IPS DF 6.9 (cell line): ENCODE results near the gene PKD1.

Experiments
- DNase-seq: peaks from one replicate; pipeline ENCODE4 v3.0.0-alpha.2; 2013; ENCODE audit warnings: low read depth, low spot score
- H3K27ac ChIP-seq: one replicate; pipeline ENCODE4 v1.5.1; 2013; ENCODE audit warnings: low read length, control low read depth
- H3K27me3 ChIP-seq: 2 replicates; pipeline ENCODE4 v1.6.1; 2013; ENCODE audit warnings: mild to moderate bottlenecking, low read length; ENCODE audit not compliant: control insufficient read depth, insufficient read depth
- H3K36me3 ChIP-seq: 2 replicates; pipeline ENCODE4 v1.6.1; 2013; ENCODE audit warnings: low read length; ENCODE audit not compliant: control insufficient read depth, insufficient read depth
- H3K4me1 ChIP-seq: 2 replicates; pipeline ENCODE4 v1.6.1; 2013; ENCODE audit warnings: low read length; ENCODE audit not compliant: control insufficient read depth, insufficient read depth
- H3K4me3 ChIP-seq: 2 replicates; pipeline ENCODE4 v1.5.1; 2013; ENCODE audit warnings: mild to moderate bottlenecking, low read length
- H3K9me3 ChIP-seq: 2 replicates; pipeline ENCODE4 v1.6.1; 2013; ENCODE audit warnings: low read length, inconsistent platforms; ENCODE audit not compliant: control insufficient read depth, insufficient read depth
- WGBS: extraction: QIAGEN DNeasy Blood & Tissue Kit; methylation state at CpG from one replicate; pipeline ENCODE4 v1.1.7; 2013; ENCODE audit warnings: mixed read lengths, missing lambda C conversion rate; ENCODE audit not compliant: insufficient read length, insufficient coverage; 5-methylcytosine and 5-hydroxymethylcytosine counted together

PKD1 gene

GRCh38 chr16:2087748-2088631, 47.7 kb downstream of the PKD1 start:
- H3K27ac ChIP-seq: no peak overlapping the region
- peaks cover 22% of the 10 kb centered on the region for H3K36me3 ChIP-seq

DNA sequence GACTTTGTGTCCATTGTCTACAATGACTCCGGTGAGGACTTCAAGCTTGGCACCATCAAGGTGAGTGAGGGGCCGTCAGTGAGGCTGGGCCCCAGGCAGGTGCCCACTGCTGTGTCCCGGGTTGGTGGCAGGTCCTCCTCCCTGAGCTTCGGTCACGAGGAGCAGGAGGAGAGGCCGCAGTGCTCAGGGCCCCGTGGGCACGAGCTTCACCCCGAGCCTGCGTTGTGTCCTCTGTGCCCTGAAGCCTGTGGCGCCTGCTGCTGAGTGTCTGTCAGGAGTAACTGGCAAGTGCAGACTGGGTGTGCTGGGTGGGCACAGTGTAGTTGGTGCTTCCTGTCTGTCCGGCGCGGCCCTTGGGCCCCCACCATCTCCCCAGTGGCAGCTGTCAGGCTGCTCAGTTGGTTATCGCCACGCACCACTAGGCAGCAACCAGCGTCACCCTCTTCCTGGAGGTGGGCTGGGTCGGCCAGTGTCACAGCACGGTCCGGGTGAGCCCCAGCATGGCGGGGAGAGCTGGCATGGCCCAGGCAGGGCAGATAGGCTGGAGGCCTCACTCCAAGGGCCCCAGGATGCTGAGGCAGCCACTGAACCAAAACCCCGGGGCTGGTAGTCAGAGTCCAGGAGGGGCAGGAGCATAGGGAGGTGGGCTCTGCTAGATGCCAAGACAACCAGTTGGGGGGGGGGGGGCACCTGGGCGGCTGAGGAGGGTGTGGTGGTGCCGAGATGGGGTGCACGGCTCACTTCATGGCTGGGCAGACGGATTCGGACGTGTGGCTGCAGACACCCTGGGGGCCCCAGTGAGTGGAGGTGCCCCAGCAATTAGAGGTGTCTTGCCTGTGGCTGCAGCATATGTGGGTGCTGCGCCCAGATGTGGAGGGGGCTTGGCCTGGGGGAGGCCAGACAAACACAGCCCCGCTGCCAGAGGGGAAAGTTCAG, 48.6 kb downstream of the PKD1 start:
- no CpG with 5 or more reads among the region's 30 CpGs for WGBS
- no peak overlapping the region for H3K27ac ChIP-seq

More at GRCh38 chr16:2087748-2088631, 47.7 kb downstream of the PKD1 start:
- WGBS: no CpG with 5 or more reads among the region's 41 CpGs
- Histone ChIP-seq H3K4me3 (no peak overlapping the region), H3K4me1 (peaks cover 6% of the 10 kb centered on the region), H3K9me3 (no peaks in the 10 kb centered on the region), H3K27me3 (no peaks in the 10 kb centered on the region)
- no peak for DNase-seq

GRCh38 chr16:2086106-2086742, 49.5 kb downstream of the PKD1 start:
- H3K27ac ChIP-seq: no peak overlapping the region
- no CpG with 5 or more reads among the region's 27 CpGs for WGBS
- H3K4me3 ChIP-seq: no peak overlapping the region
- H3K9me3 ChIP-seq: no peaks in the 10 kb centered on the region
- peaks cover 29% of the 10 kb centered on the region for H3K36me3 ChIP-seq
- H3K27me3 ChIP-seq: no peaks in the 10 kb centered on the region
- no peak for DNase-seq
- H3K4me1 ChIP-seq: peaks cover 4% of the 10 kb centered on the region; the same call in 1 of the 2 replicates

More for the DNA sequence above, 48.6 kb downstream of the PKD1 start:
- Histone ChIP-seq H3K36me3 (peaks cover 28% of the 10 kb centered on the region), H3K4me3 (no peak overlapping the region), H3K27me3 (no peaks in the 10 kb centered on the region), H3K4me1 (peaks cover 6% of the 10 kb centered on the region), H3K9me3 (no peaks in the 10 kb centered on the region)
- no peak for DNase-seq

DNA sequence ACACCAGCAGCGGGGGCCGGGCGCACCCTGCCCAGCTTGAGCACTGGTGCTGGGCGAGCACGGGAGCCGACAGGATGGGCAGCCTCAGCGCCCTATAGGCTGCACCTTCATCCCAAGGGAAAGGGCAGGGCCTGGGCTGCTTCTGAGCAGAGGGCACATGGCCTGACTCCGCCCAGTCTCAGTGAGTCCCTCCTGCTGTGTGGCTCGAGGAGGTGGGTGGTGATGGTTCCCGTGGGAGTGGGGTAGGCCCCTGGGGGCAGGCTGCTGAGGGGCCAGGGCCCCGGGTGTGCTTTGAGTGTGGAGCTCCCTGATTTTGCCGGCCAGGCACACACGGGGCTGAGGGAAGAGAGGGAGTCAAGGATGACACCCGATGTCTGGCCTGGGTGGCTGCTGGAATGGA, 50.0 kb downstream of the PKD1 start:
- H3K4me1 ChIP-seq: peaks cover 4% of the 10 kb centered on the region; the same call in 1 of the 2 replicates
- no peaks in the 10 kb centered on the region for H3K9me3 ChIP-seq
- DNase-seq: no peak
- no peak overlapping the region for H3K27ac ChIP-seq
- no peaks in the 10 kb centered on the region for H3K27me3 ChIP-seq
- peaks cover 29% of the 10 kb centered on the region for H3K36me3 ChIP-seq
- no peak overlapping the region for H3K4me3 ChIP-seq
- WGBS: no CpG with 5 or more reads among the region's 14 CpGs

DNA sequence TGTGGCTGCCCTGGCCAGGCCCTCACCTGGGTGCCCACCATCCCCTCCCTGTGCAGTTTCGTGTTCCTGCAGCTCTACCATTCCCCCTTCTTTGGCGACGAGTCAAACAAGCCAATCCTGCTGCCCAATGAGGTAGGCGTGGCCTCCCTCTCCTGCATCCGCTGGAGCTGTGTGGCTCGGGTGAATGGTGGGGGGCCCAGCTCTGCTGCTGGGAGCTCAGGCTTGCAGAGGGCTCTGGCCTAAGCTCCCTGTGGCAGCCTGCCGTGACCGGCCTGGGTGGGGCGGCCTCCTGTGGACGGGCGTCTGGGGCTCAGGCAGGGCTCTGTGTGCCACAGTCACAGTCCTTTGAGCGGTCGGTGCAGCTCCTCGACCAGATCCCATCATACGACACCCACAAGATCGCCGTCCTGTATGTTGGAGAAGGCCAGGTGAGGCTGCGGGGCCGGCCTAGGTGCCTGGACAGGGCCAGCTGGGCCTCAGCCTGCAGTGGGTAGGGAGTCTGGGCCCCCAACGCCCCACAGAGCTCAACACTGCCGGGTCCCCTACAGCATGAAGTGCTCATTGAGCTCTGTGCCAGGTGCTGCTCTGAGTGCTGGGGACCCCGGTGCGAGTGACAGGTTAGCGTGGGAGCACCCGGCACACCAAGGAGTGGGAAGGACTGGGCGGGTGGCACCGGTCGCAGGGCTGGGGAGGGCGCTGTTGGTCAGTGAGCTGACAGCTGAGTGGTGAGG, 50.6 kb downstream of the PKD1 start:
- no peaks in the 10 kb centered on the region for H3K27me3 ChIP-seq
- peaks cover 29% of the 10 kb centered on the region for H3K36me3 ChIP-seq
- no CpG with 5 or more reads among the region's 29 CpGs for WGBS
- no peaks in the 10 kb centered on the region for H3K4me1 ChIP-seq
- no peak overlapping the region for H3K27ac ChIP-seq
- no peak overlapping the region for H3K4me3 ChIP-seq
- DNase-seq: no peak
- no peaks in the 10 kb centered on the region for H3K9me3 ChIP-seq

GRCh38 chr16:2083876-2084780, 51.6 kb downstream of the PKD1 start:
- no peaks in the 10 kb centered on the region for H3K4me1 ChIP-seq
- H3K27ac ChIP-seq: no peak overlapping the region
- no CpG with 5 or more reads among the region's 44 CpGs for WGBS
- no peaks in the 10 kb centered on the region for H3K9me3 ChIP-seq
- H3K36me3 ChIP-seq: peaks cover 32% of the 10 kb centered on the region
- DNase-seq: no peak
- no peaks in the 10 kb centered on the region for H3K27me3 ChIP-seq
- no peak overlapping the region for H3K4me3 ChIP-seq

- Histone ChIP-seq H3K27ac (no peak overlapping the region), H3K36me3 (peaks cover 27% of the 10 kb centered on the region)
Observed at GRCh38 chr16:2083409-2083808, 52.3 kb downstream of the PKD1 start.

DNA sequence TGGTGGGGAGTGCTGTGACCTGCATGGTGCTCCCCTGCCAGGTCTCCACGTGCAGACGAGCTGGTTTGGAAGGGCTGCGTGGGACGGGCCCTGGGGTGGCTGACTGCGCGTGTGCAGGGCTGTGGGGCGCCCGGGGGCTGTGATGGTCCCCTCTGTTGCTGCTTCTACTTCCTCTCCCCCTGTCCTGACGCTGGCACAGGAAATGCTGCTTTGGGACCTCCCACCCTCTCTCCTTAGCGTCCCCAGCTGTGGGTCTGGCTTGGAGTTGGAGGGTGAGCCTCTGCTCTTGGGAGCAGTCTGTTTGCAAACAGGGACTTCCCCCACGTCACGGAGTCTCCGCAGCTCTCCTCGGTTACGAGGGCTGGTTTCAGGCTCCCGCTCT, 52.7 kb downstream of the PKD1 start:
- no CpG with 5 or more reads among the region's 16 CpGs for WGBS
- DNase-seq: no peak
- Histone ChIP-seq H3K36me3 (peaks cover 27% of the 10 kb centered on the region), H3K27ac (no peak overlapping the region), H3K4me1 (no peaks in the 10 kb centered on the region), H3K4me3 (no peak overlapping the region), H3K9me3 (no peaks in the 10 kb centered on the region), H3K27me3 (no peaks in the 10 kb centered on the region)

More at GRCh38 chr16:2083409-2083808, 52.3 kb downstream of the PKD1 start:
- H3K4me1 ChIP-seq: no peaks in the 10 kb centered on the region
- H3K9me3 ChIP-seq: no peaks in the 10 kb centered on the region
- H3K27me3 ChIP-seq: no peaks in the 10 kb centered on the region
- no peak overlapping the region for H3K4me3 ChIP-seq
- WGBS: no CpG with 5 or more reads among the region's 19 CpGs
- no peak for DNase-seq
